Testis (tissue), 2 donors: ENCODE data around the gene PHTF1.

Experiments
- POLR2A ChIP-seq: fragments of 450-650 bp; IDR thresholded peaks from one replicate; pipeline ENCODE4 v1.6.1; 2017; ENCODE audit warnings: antibody characterized with exemption, mild to moderate bottlenecking, moderate library complexity
- TF ChIP-seq, protein P1 (sequence below), 3 experiments: fragments of 450-650 bp in 2 of 3; fragments of 200-600 bp in 1 of 3; sonication (generic) in 1 of 3; IDR thresholded peaks; one replicate each; pipeline ENCODE4 v1.5.1; 2016 to 2019; ENCODE audit warnings: antibody characterized with exemption in 3 of 3, mild to moderate bottlenecking in 2 of 3, moderate library complexity in 1 of 3

DNA sequence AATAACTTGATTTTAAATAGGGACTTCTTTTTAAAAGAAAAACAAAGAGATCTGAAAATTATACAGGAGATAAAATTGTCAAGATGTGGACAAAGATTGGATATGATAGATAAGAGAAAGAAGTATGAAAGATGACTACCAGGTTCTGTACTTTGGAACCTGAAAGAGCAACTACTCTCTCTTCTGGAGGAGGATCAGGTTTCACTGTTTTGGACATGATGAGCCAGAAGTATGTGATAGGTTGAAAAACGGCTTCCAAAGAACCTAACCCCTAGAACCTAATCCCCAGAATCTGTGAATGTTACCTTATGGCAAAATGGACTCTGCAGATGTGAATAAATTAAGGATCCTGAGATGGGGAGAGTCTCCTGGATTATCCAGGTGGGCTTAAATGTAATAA is 26.8 kb upstream of the PHTF1 start:
- TF ChIP-seq, protein P1, sequence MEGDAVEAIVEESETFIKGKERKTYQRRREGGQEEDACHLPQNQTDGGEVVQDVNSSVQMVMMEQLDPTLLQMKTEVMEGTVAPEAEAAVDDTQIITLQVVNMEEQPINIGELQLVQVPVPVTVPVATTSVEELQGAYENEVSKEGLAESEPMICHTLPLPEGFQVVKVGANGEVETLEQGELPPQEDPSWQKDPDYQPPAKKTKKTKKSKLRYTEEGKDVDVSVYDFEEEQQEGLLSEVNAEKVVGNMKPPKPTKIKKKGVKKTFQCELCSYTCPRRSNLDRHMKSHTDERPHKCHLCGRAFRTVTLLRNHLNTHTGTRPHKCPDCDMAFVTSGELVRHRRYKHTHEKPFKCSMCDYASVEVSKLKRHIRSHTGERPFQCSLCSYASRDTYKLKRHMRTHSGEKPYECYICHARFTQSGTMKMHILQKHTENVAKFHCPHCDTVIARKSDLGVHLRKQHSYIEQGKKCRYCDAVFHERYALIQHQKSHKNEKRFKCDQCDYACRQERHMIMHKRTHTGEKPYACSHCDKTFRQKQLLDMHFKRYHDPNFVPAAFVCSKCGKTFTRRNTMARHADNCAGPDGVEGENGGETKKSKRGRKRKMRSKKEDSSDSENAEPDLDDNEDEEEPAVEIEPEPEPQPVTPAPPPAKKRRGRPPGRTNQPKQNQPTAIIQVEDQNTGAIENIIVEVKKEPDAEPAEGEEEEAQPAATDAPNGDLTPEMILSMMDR (IDR thresholded peaks at IDR 0.05): no peak
- TF ChIP-seq POLR2A: no peak
